SH-SY5Y (cell line): Measurements from ENCODE around the gene IER5L.

ENCODE experiments used
- GATA2 ChIP-seq: IDR thresholded peaks from 2 replicates; pipeline ENCODE4 v1.6.1; 2011; ENCODE audit warnings: mild to moderate bottlenecking, low read depth, low read length
- GATA3 ChIP-seq: IDR thresholded peaks from 2 replicates; pipeline ENCODE4 v1.6.1; 2011; ENCODE audit warnings: low read depth, mild to moderate bottlenecking, low read length, moderate library complexity

IER5L gene

GRCh38 chr9:129210125-129210524, 32.1 kb upstream of the IER5L start:
- TF ChIP-seq GATA2 (no peak), GATA3 (no peak)

GRCh38 chr9:129209580-129209979, 31.5 kb upstream of the IER5L start:
- TF ChIP-seq GATA3 (no peak), GATA2 (no peak)

- no peak for TF ChIP-seq GATA2
- no peak for TF ChIP-seq GATA3
These were observed 31.0 kb upstream of the IER5L start for GRCh38 chr9:129209109-129209508.

GRCh38 chr9:129208207-129209032, 30.4 kb upstream of the IER5L start:
- no peak for TF ChIP-seq GATA2

- TF ChIP-seq GATA3 (no peak), GATA2 (no peak)
These were observed 28.8 kb upstream of the IER5L start for GRCh38 chr9:129206905-129207304.

- no peak for TF ChIP-seq GATA3
- TF ChIP-seq GATA2, result no peak
These were observed 28.3 kb upstream of the IER5L start for GRCh38 chr9:129206401-129206800.

- TF ChIP-seq GATA2 (no peak), GATA3 (no peak)
These were observed 26.8 kb upstream of the IER5L start for GRCh38 chr9:129204840-129205239.

GRCh38 chr9:129203556-129203909, 25.5 kb upstream of the IER5L start:
- TF ChIP-seq GATA3 (no peak), GATA2 (no peak)

GRCh38 chr9:129202613-129203555, 24.8 kb upstream of the IER5L start:
- TF ChIP-seq GATA2, result no peak

- TF ChIP-seq GATA3 (no peak), GATA2 (no peak)
These were observed 23.8 kb upstream of the IER5L start for GRCh38 chr9:129201866-129202265.

GRCh38 chr9:129201289-129201688, 23.2 kb upstream of the IER5L start:
- TF ChIP-seq GATA3, result no peak
- no peak for TF ChIP-seq GATA2

- no peak for TF ChIP-seq GATA2
- no peak for TF ChIP-seq GATA3
These were observed 22.2 kb upstream of the IER5L start for GRCh38 chr9:129200255-129200654.

GRCh38 chr9:129199044-129199435, 21.0 kb upstream of the IER5L start:
- TF ChIP-seq GATA2, result no peak
- TF ChIP-seq GATA3, result no peak

GRCh38 chr9:129198319-129199043, 20.4 kb upstream of the IER5L start:
- TF ChIP-seq GATA2, result no peak
- TF ChIP-seq GATA3, result no peak
